BLaER1 treated with 17β-estradiol and CSF1 and Interleukin-3, amounts not matched to agents 10 nM and 100 nM (cell line): ENCODE results near the gene PRAME.
A peak's percentile ranks its signal among the peaks of the same experiment; 100 is the strongest.

Source experiments
- H3K27ac ChIP-seq, 11 experiments: shearing (Covaris generic); formaldehyde crosslinking; 2 replicates each; pipeline ENCODE4 v1.8.1; 2022
- H3K27me3 ChIP-seq, 11 experiments: shearing (Covaris generic); formaldehyde crosslinking; 2 replicates each; pipeline ENCODE4 v1.8.1; 2022
- H3K36me3 ChIP-seq, 11 experiments: shearing (Covaris generic); formaldehyde crosslinking; 2 replicates each; pipeline ENCODE4 v1.8.1; 2022
- H3K4me1 ChIP-seq, 10 experiments: shearing (Covaris generic); formaldehyde crosslinking; 2 replicates each; pipeline ENCODE4 v1.8.1; 2022
- H3K4me2 ChIP-seq, 11 experiments: shearing (Covaris generic); formaldehyde crosslinking; 2 replicates each; pipeline ENCODE4 v1.8.1; 2022
- H3K4me3 ChIP-seq, 10 experiments: shearing (Covaris generic); formaldehyde crosslinking; 2 replicates each; pipeline ENCODE4 v1.8.1; 2022
- H3K9ac ChIP-seq, 11 experiments: shearing (Covaris generic); formaldehyde crosslinking; 2 replicates each; pipeline ENCODE4 v1.8.1; 2022
- H3K9me3 ChIP-seq, 11 experiments: shearing (Covaris generic); formaldehyde crosslinking; replicated peaks in 1 of 11; 2 replicates each; pipeline ENCODE4 v1.8.1; 2022
- H4K20me1 ChIP-seq, 11 experiments: shearing (Covaris generic); formaldehyde crosslinking; 2 replicates each; pipeline ENCODE4 v1.8.1; 2022
- Cebpa-rat ChIP-seq, 11 experiments: shearing (Covaris generic); IDR thresholded peaks; 2 replicates each; pipeline ENCODE4 v1.8.1; 2022

Gene PRAME

GRCh38 chr22:22555596-22555995, 3.5 kb downstream of the PRAME start:
- no peak overlapping the region for H3K4me2 ChIP-seq
- H3K36me3 ChIP-seq, result no peaks in the 10 kb centered on the region
- H3K4me3 ChIP-seq, result no peak overlapping the region
- no peaks in the 10 kb centered on the region for H4K20me1 ChIP-seq
- H3K9me3 ChIP-seq, result peaks cover 0 to 12% (median 10%) of the 10 kb centered on the region in 11 experiments; a peak in 17 of 22 replicates
- H3K27me3 ChIP-seq, result no peaks in the 10 kb centered on the region
- H3K9ac ChIP-seq, result no peak overlapping the region
- H3K4me1 ChIP-seq, result peaks cover 0 to 17% (median 12%) of the 10 kb centered on the region in 10 experiments; a peak in 16 of 20 replicates
- no peak for TF ChIP-seq Cebpa-rat (IDR thresholded peaks at IDR 0.05)
- no peak overlapping the region for H3K27ac ChIP-seq

- Histone ChIP-seq H4K20me1 (no peaks in the 10 kb centered on the region), H3K36me3 (no peaks in the 10 kb centered on the region), H3K4me3 (no peak overlapping the region), H3K9ac (no peak overlapping the region), H3K27ac (no peak overlapping the region), H3K27me3 (no peaks in the 10 kb centered on the region), H3K9me3 (peaks cover 0 to 12% (median 10%) of the 10 kb centered on the region in 11 experiments; a peak in 17 of 22 replicates), H3K4me2 (no peak overlapping the region; a peak in 1 of 22 replicates), H3K4me1 (peaks cover 0 to 15% (median 11%) of the 10 kb centered on the region in 10 experiments; a peak in 16 of 20 replicates)
- no peak for TF ChIP-seq Cebpa-rat (IDR thresholded peaks at IDR 0.05)
These were observed 4.3 kb downstream of the PRAME start for GRCh38 chr22:22554587-22555284.

GRCh38 chr22:22553735-22554586, 5.1 kb downstream of the PRAME start:
- no peak for TF ChIP-seq Cebpa-rat (IDR thresholded peaks at IDR 0.05)
- Histone ChIP-seq H3K36me3 (no peaks in the 10 kb centered on the region), H3K4me1 (peaks cover 0 to 9% (median 4%) of the 10 kb centered on the region in 10 experiments; a peak in 15 of 20 replicates), H3K9ac (no peak overlapping the region), H4K20me1 (no peaks in the 10 kb centered on the region), H3K4me3 (no peak overlapping the region), H3K27ac (no peak overlapping the region), H3K9me3 (peaks cover 0 to 12% (median 10%) of the 10 kb centered on the region in 11 experiments; a peak in 17 of 22 replicates), H3K27me3 (no peaks in the 10 kb centered on the region), H3K4me2 (no peak overlapping the region)

- Histone ChIP-seq H3K9ac (no peak overlapping the region), H3K4me1 (peaks cover under 1 to 9% (median 6%) of the 10 kb centered on the region in 10 experiments; a peak in 18 of 20 replicates), H4K20me1 (no peaks in the 10 kb centered on the region), H3K4me2 (no peak overlapping the region), H3K27me3 (no peaks in the 10 kb centered on the region), H3K27ac (no peak overlapping the region), H3K4me3 (no peak overlapping the region), H3K36me3 (no peaks in the 10 kb centered on the region), H3K9me3 (peaks cover 0 to 12% (median 10%) of the 10 kb centered on the region in 11 experiments; a peak in 17 of 22 replicates)
- TF ChIP-seq Cebpa-rat (IDR thresholded peaks at IDR 0.05), result no peak
These were observed 5.9 kb downstream of the PRAME start for GRCh38 chr22:22553141-22553540.

GRCh38 chr22:22552630-22553029, 6.4 kb downstream of the PRAME start:
- Histone ChIP-seq H4K20me1 (no peaks in the 10 kb centered on the region), H3K36me3 (no peaks in the 10 kb centered on the region), H3K4me2 (no peak overlapping the region), H3K27ac (no peak overlapping the region), H3K9me3 (peaks cover 0 to 12% (median 10%) of the 10 kb centered on the region in 11 experiments; a peak in 17 of 22 replicates), H3K4me3 (no peak overlapping the region), H3K9ac (no peak overlapping the region), H3K4me1 (peaks cover 5 to 14% (median 11%) of the 10 kb centered on the region in 10 experiments; a peak in 18 of 20 replicates), H3K27me3 (no peaks in the 10 kb centered on the region)
- no peak for TF ChIP-seq Cebpa-rat (IDR thresholded peaks at IDR 0.05)

- H3K4me3 ChIP-seq, result no peak overlapping the region
- no peak for TF ChIP-seq Cebpa-rat (IDR thresholded peaks at IDR 0.05)
- H3K9ac ChIP-seq, result no peak overlapping the region
- no peaks in the 10 kb centered on the region for H3K9me3 ChIP-seq
- H3K4me1 ChIP-seq, result peaks cover 20 to 31% (median 28%) of the 10 kb centered on the region in 10 experiments; a peak in 19 of 20 replicates
- no peaks in the 10 kb centered on the region for H4K20me1 ChIP-seq
- H3K36me3 ChIP-seq, result no peaks in the 10 kb centered on the region
- H3K27ac ChIP-seq, result no peak overlapping the region
- no peak overlapping the region for H3K4me2 ChIP-seq
- no peaks in the 10 kb centered on the region for H3K27me3 ChIP-seq
These were observed 8.2 kb downstream of the PRAME start for GRCh38 chr22:22550789-22551434.

- Histone ChIP-seq H3K36me3 (no peaks in the 10 kb centered on the region), H3K9me3 (no peaks in the 10 kb centered on the region), H3K4me1 (peaks cover 20 to 42% (median 35%) of the 10 kb centered on the region in 10 experiments; a peak in 19 of 20 replicates), H4K20me1 (no peaks in the 10 kb centered on the region), H3K4me2 (no peak overlapping the region; a peak in 2 of 22 replicates), H3K4me3 (no peak overlapping the region), H3K27ac (peak overlapping the region in 1 of 11 experiments; percentile 68; a peak in 1 of 22 replicates), H3K27me3 (no peaks in the 10 kb centered on the region), H3K9ac (no peak overlapping the region)
- no peak for TF ChIP-seq Cebpa-rat (IDR thresholded peaks at IDR 0.05)
These were observed 10.2 kb downstream of the PRAME start for GRCh38 chr22:22548910-22549309.

GRCh38 chr22:22548317-22548716, 10.7 kb downstream of the PRAME start:
- Histone ChIP-seq H4K20me1 (no peaks in the 10 kb centered on the region), H3K9ac (peak overlapping the region in 1 of 11 experiments; percentile 38; a peak in 2 of 22 replicates), H3K27ac (peak overlapping the region in 7 of 11 experiments; percentile 10 to 79 (median 67); a peak in 8 of 22 replicates), H3K4me2 (peak overlapping the region in 10 of 11 experiments; percentile 27 to 83 (median 76); a peak in 20 of 22 replicates), H3K4me1 (peaks cover 20 to 42% (median 35%) of the 10 kb centered on the region in 10 experiments; a peak in 19 of 20 replicates), H3K36me3 (no peaks in the 10 kb centered on the region), H3K9me3 (no peaks in the 10 kb centered on the region), H3K27me3 (no peaks in the 10 kb centered on the region), H3K4me3 (no peak overlapping the region)
- TF ChIP-seq Cebpa-rat (IDR thresholded peaks at IDR 0.05), result no peak
